Measurements from ENCODE around the gene PCDHGA7. TPM values are rescaled to one million over a fixed set of nuclear protein-coding genes. Genes with fewer than 3 reads are reported as not detected.
"Not testable (repeated sequence)": the region's sequence is repeated elsewhere in the genome, so short reads cannot be mapped to it uniquely, and the experiment has no call there.

The PCDHGA7 gene
- total RNA-seq, 2 donors from 2014 or later = 0.59 to 1.0 TPM

DNA sequence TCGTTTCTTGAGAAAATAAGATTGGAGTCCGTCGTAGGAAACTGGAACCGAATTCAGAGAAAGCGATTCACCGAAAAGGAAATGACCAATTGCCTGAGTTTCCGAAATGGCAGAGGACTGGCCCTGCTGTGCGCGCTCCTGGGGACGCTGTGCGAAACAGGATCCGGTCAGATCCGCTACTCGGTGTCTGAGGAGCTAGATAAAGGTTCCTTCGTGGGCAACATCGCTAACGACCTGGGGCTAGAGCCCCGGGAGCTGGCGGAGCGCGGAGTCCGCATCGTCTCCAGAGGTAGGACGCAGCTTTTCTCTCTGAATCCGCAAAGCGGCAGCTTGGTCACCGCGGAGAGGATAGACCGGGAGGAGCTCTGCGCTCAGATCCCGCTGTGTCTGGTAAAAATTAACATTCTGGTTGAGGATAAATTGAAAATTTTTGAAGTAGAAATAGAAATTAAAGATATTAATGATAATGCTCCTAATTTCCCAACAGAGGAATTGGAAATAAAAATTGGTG lies 38.5 kb upstream of the PCDHGA7 start:
- intact Hi-C loops (cut with DNase I) = no loop called here
- no peak for DNase-seq

DNA sequence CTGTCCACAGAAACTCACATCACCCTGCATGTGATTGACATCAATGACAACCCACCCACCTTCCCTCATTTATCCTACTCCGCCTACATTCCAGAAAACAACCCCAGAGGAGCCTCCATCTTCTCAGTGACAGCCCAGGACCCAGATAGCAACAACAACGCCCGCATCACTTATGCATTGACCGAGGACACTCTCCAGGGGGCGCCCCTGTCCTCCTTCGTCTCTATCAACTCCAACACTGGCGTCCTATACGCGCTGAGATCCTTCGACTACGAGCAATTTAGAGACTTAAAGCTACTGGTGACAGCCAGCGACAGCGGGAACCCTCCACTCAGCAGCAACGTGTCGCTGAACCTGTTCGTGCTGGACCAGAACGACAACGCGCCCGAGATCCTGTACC lies 37.2 kb upstream of the PCDHGA7 start:
- no peaks in the 10 kb centered on the region for H3K36me3 ChIP-seq
- H3K4me3 ChIP-seq = no peak overlapping the region
- no peaks in the 10 kb centered on the region for H3K9me3 ChIP-seq
- no peak overlapping the region for H3K9ac ChIP-seq (ENCODE audit: low read depth in 2 of 2, low read length in 2 of 2)
- H3K27me3 ChIP-seq = no peaks in the 10 kb centered on the region
- H3K27ac ChIP-seq = no peak overlapping the region
- DNase-seq = no peak
- TF ChIP-seq, protein P1, sequence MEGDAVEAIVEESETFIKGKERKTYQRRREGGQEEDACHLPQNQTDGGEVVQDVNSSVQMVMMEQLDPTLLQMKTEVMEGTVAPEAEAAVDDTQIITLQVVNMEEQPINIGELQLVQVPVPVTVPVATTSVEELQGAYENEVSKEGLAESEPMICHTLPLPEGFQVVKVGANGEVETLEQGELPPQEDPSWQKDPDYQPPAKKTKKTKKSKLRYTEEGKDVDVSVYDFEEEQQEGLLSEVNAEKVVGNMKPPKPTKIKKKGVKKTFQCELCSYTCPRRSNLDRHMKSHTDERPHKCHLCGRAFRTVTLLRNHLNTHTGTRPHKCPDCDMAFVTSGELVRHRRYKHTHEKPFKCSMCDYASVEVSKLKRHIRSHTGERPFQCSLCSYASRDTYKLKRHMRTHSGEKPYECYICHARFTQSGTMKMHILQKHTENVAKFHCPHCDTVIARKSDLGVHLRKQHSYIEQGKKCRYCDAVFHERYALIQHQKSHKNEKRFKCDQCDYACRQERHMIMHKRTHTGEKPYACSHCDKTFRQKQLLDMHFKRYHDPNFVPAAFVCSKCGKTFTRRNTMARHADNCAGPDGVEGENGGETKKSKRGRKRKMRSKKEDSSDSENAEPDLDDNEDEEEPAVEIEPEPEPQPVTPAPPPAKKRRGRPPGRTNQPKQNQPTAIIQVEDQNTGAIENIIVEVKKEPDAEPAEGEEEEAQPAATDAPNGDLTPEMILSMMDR (IDR thresholded peaks at IDR 0.05) = no peak
- no peaks in the 10 kb centered on the region for H3K4me1 ChIP-seq
- intact Hi-C loops (cut with DNase I) = no loop called here

More for the DNA sequence above, 38.5 kb upstream of the PCDHGA7 start:
- H3K9me3 ChIP-seq = no peaks in the 10 kb centered on the region
- H3K27me3 ChIP-seq = no peaks in the 10 kb centered on the region
- H3K9ac ChIP-seq (ENCODE audit: low read depth in 2 of 2, low read length in 2 of 2) = no peak overlapping the region
- H3K4me3 ChIP-seq = no peak overlapping the region
- no peaks in the 10 kb centered on the region for H3K4me1 ChIP-seq
- TF ChIP-seq, protein P1 (IDR thresholded peaks at IDR 0.05) = no peak
- no peak overlapping the region for H3K27ac ChIP-seq
- H3K36me3 ChIP-seq = no peaks in the 10 kb centered on the region

DNA sequence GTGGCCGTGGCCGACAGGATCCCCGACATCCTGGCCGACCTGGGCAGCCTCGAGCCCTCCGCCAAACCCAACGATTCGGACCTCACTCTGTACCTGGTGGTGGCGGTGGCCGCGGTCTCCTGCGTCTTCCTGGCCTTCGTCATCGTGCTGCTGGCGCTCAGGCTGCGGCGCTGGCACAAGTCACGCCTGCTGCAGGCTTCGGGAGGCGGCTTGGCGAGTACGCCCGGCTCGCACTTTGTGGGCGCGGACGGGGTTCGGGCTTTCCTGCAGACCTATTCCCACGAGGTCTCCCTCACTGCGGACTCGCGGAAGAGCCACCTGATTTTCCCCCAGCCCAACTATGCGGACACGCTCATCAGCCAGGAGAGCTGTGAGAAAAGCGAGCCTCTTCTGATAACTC lies 36.5 kb upstream of the PCDHGA7 start:
- DNase-seq, H3K9me3 ChIP-seq: not testable (repeated sequence)

DNA sequence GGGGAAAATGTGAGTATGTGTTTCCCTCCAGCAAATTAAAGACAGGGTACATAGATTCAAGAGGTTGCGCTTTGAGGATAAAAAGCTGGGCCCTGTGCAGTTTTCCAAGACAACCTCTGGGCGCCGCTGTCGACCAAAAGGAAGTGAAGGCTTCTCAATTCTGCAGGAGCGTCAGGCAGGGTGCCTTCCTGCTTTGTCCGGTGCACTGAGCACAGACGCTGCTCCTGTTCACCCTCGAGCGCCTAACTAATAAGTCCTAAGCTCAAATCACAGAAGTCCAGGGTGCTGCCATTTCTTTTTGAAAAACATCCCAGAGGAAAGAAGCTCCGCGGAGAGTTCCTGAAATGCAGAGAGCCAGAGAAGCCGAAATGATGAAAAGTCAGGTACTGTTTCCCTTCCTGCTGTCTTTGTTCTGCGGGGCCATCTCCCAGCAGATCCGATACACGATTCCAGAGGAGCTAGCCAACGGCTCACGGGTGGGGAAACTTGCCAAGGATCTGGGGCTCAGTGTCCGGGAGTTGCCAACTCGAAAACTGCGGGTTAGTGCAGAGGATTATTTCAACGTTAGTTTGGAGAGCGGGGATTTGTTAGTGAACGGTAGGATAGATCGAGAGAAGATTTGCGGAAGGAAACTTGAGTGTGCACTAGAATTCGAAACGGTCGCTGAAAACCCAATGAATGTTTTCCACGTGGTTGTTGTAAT lies 32.5 kb upstream of the PCDHGA7 start, which contains the start of gene PCDHGB1:
TSS of gene PCDHGB1 (plus strand) at position 183 of the 703 bp plus-strand sequence. CDS start at position 345, 162 bp downstream.
- Histone ChIP-seq H3K4me3 (no peak within 1 kb of the TSS), H3K9ac (ENCODE audit: low read depth in 2 of 2, low read length in 2 of 2) (no peak within 1 kb of the TSS), H3K9me3 (no peaks in the 10 kb centered on the region), H3K4me1 (no peaks in the 10 kb centered on the region), H3K36me3 (no peaks in the 10 kb centered on the region), H3K27ac (no peak within 1 kb of the TSS), H3K27me3 (no peaks in the 10 kb centered on the region)
- TF ChIP-seq, protein P1 (IDR thresholded peaks at IDR 0.05) = peak; percentile 29
- DNase-seq = no peak
- intact Hi-C loops (cut with DNase I) = no loop called here

More for the DNA sequence above, 36.5 kb upstream of the PCDHGA7 start:
- H3K4me1 ChIP-seq; H3K9ac ChIP-seq (ENCODE audit: low read depth in 2 of 2, low read length in 2 of 2); H3K36me3 ChIP-seq; H3K4me3 ChIP-seq; intact Hi-C loops (cut with DNase I); H3K27me3 ChIP-seq; H3K27ac ChIP-seq: not testable (repeated sequence)

DNA sequence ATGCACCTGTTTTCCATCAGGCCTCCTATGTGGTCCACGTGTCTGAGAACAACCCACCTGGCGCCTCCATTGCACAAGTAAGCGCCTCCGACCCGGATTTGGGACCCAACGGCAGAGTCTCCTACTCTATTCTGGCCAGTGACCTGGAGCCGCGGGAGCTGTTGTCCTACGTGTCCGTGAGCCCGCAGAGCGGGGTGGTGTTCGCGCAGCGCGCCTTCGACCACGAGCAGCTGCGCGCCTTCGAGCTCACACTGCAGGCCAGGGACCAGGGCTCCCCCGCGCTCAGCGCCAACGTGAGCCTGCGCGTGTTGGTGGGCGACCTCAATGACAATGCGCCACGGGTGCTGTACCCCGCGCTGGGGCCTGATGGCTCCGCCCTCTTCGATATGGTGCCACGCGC lies 31.0 kb upstream of the PCDHGA7 start:
- Histone ChIP-seq H3K36me3 (no peaks in the 10 kb centered on the region), H3K27ac (no peak overlapping the region), H3K4me1 (no peaks in the 10 kb centered on the region), H3K9me3 (no peaks in the 10 kb centered on the region), H3K4me3 (no peak overlapping the region), H3K27me3 (no peaks in the 10 kb centered on the region), H3K9ac (ENCODE audit: low read depth in 2 of 2, low read length in 2 of 2) (no peak overlapping the region)
- no peak for DNase-seq
- TF ChIP-seq, protein P1 (IDR thresholded peaks at IDR 0.05) = no peak
- intact Hi-C loops (cut with DNase I) = no loop called here

DNA sequence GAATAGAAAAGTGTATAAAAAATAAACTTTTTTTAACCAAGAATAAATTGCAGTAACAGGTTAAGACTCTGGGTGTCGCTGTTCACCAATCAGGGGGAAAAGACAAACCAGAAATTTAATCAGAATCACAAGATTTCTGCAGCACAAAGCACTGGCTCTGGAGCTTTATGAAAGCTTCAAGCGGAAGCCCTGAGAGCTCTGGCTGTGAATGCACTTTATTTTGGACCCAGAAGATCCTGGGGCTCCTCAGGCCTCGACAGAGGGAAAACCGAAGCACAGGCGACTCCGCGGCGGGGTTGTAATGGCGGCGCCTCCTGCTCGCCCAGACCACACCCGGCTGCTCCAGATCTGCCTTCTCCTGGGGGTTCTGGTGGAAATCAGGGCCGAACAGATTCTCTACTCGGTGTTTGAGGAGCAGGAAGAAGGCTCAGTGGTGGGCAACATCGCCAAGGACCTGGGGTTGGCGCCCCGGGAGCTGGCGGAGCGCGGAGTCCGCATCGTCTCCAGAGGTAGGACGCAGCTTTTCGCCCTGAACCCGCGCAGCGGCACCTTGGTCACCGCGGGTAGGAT lies 27.6 kb upstream of the PCDHGA7 start, which contains the start of gene PCDHGA4:
TSS of gene PCDHGA4 (plus strand) at position 122 of the 570 bp plus-strand sequence. CDS start at position 209, 87 bp downstream.
- no peaks in the 10 kb centered on the region for H3K9me3 ChIP-seq
- H3K4me3 ChIP-seq = no peak within 1 kb of the TSS
- H3K27ac ChIP-seq = no peak within 1 kb of the TSS
- no peaks in the 10 kb centered on the region for H3K4me1 ChIP-seq
- TF ChIP-seq, protein P1 (IDR thresholded peaks at IDR 0.05) = no peak
- H3K9ac ChIP-seq (ENCODE audit: low read depth in 2 of 2, low read length in 2 of 2) = no peak within 1 kb of the TSS
- intact Hi-C loops (cut with DNase I) = no loop called here
- DNase-seq = no peak
- no peaks in the 10 kb centered on the region for H3K36me3 ChIP-seq
- no peaks in the 10 kb centered on the region for H3K27me3 ChIP-seq

All from colonic mucosa (tissue), 4 donors.